ENCODE results near the gene MICAL2. TPM values are rescaled to one million over a fixed set of nuclear protein-coding genes. Genes with fewer than 3 reads are reported as not detected.

The MICAL2 gene
- total RNA-seq, 1 experiment from 2014 or later: 247 TPM

GRCh38 chr11:12234221-12234620 lies 123.8 kb downstream of the MICAL2 start:
- ChIA-PET CTCF (interaction anchor here (1.0 to 1.5 kb wide), 4 partner anchors 14 to 148 kb away, joined by 3 to 7 read pairs (median 4); no protein-coding TSS in a partner anchor), POLR2A (interaction anchor here (1.6 kb wide), 1 partner anchor 33 kb away, joined by 10 read pairs; no protein-coding TSS in a partner anchor)
- no peak for DNase-seq
- Mint-ChIP-seq H3K4me3 (ENCODE audit: unreplicated experiment) (no peak overlapping the region), H3K9me3 (ENCODE audit: unreplicated experiment) (no peaks in the 10 kb centered on the region), H3K27ac (ENCODE audit: unreplicated experiment) (peak overlapping the region; percentile 75), H3K36me3 (ENCODE audit: insufficient read depth, unreplicated experiment) (peaks cover 94% of the 10 kb centered on the region), H3K4me1 (ENCODE audit: low read depth, unreplicated experiment) (peaks cover 59% of the 10 kb centered on the region), H3K27me3 (ENCODE audit: insufficient read depth, unreplicated experiment) (no peaks in the 10 kb centered on the region)
- no peaks in the 10 kb centered on the region for H3K9me3 ChIP-seq
- H3K4me3 ChIP-seq (ENCODE audit: low read depth, low read length): no peak overlapping the region
- no peak for TF ChIP-seq CTCF (IDR thresholded peaks at IDR 0.05; ENCODE audit: insufficient read depth in 1 of 2, low read depth in 1 of 2, low read length in 1 of 2, severe bottlenecking in 1 of 2, unreplicated experiment in 1 of 2)
- H3K4me1 ChIP-seq: peaks cover 68% of the 10 kb centered on the region
- no peaks in the 10 kb centered on the region for H3K27me3 ChIP-seq (replicated peaks; ENCODE audit: control insufficient read depth, insufficient read depth, low read length)
- intact Hi-C loops (cut with micrococcal nuclease; ENCODE audit: unreplicated experiment): loop anchor here (2.0 kb wide), 1 partner anchor 113 kb away; no protein-coding TSS in a partner anchor
- peaks cover 5% of the 10 kb centered on the region for H3K36me3 ChIP-seq (ENCODE audit: control insufficient read depth, insufficient read depth, low read length)
- BruUV-seq (replicated peaks): no TSS peak

DNA sequence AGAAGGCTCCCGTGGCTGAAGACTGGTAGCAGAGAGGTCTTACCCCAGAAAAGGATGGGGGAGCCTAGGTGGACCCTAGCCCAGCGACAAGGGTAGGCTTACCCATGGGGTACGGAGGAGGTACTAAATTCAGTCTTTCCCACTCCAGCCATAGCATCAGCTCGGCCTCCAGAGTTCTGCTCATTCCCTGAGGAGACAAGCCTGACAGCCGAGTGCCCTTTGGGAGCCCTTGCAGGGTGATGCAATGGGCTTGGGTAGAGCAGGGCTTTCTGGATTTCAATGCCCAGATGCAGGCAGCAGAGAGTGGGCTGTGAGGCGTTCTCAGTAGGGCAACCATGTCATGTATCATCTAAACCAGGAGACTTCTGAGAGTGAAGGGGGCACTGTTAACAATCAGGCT lies 124.7 kb downstream of the MICAL2 start:
- no peak overlapping the region for H3K4me3 Mint-ChIP-seq (ENCODE audit: unreplicated experiment)
- peaks cover 4% of the 10 kb centered on the region for H3K36me3 ChIP-seq (ENCODE audit: control insufficient read depth, insufficient read depth, low read length)
- peaks cover 94% of the 10 kb centered on the region for H3K36me3 Mint-ChIP-seq (ENCODE audit: insufficient read depth, unreplicated experiment)
- TF ChIP-seq CTCF (IDR thresholded peaks at IDR 0.05; ENCODE audit: insufficient read depth in 1 of 2, low read depth in 1 of 2, low read length in 1 of 2, severe bottlenecking in 1 of 2, unreplicated experiment in 1 of 2): no peak
- H3K27me3 ChIP-seq (replicated peaks; ENCODE audit: control insufficient read depth, insufficient read depth, low read length): no peaks in the 10 kb centered on the region
- H3K9me3 ChIP-seq: no peaks in the 10 kb centered on the region
- H3K4me1 ChIP-seq: peaks cover 69% of the 10 kb centered on the region
- no peak overlapping the region for H3K4me3 ChIP-seq (ENCODE audit: low read depth, low read length)
- H3K27me3 Mint-ChIP-seq (ENCODE audit: insufficient read depth, unreplicated experiment): no peaks in the 10 kb centered on the region
- CTCF ChIA-PET: interaction anchor here (0.7 to 2.5 kb wide), 18 partner anchors 11 to 188 kb away, joined by 3 to 13 read pairs (median 5); no protein-coding TSS in a partner anchor
- no peaks in the 10 kb centered on the region for H3K9me3 Mint-ChIP-seq (ENCODE audit: unreplicated experiment)
- intact Hi-C loops (cut with micrococcal nuclease; ENCODE audit: unreplicated experiment): loop anchor here (2.0 kb wide), 1 partner anchor 114 kb away; no protein-coding TSS in a partner anchor
- no peak for DNase-seq
- BruUV-seq (replicated peaks): no TSS peak
- POLR2A ChIA-PET: no interaction called here
- peak overlapping the region; percentile 75 for H3K27ac Mint-ChIP-seq (ENCODE audit: unreplicated experiment)
- peaks cover 57% of the 10 kb centered on the region for H3K4me1 Mint-ChIP-seq (ENCODE audit: low read depth, unreplicated experiment)

DNA sequence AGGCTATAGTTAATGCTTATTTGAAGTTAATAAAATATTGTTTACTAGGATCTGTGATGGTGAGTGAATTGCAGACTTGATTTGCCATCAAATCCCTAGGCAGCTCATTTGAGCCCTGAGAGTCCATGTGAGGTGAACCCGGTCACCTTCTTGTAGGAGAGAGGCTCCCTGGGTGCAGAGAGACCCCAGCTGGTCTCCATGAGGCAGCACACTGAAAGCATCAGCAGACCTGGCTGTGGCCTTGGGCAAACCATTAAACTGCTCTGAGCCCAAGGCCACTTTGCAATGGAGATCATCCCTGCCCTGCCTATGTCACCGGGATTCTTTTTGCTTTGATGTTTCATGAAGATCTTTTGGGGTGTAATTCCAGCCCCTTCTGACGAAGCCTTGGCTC lies 125.2 kb downstream of the MICAL2 start:
- Mint-ChIP-seq H3K4me1 (ENCODE audit: low read depth, unreplicated experiment) (peaks cover 52% of the 10 kb centered on the region), H3K27me3 (ENCODE audit: insufficient read depth, unreplicated experiment) (no peaks in the 10 kb centered on the region), H3K4me3 (ENCODE audit: unreplicated experiment) (no peak overlapping the region), H3K9me3 (ENCODE audit: unreplicated experiment) (no peaks in the 10 kb centered on the region), H3K27ac (ENCODE audit: unreplicated experiment) (peak overlapping the region; percentile 75), H3K36me3 (ENCODE audit: insufficient read depth, unreplicated experiment) (peaks cover 94% of the 10 kb centered on the region)
- no peak overlapping the region for H3K4me3 ChIP-seq (ENCODE audit: low read depth, low read length)
- H3K36me3 ChIP-seq (ENCODE audit: control insufficient read depth, insufficient read depth, low read length): 0 out of 2 replicates have a peak, but pooled peaks cover 5% of the 10 kb centered on the region
- intact Hi-C loops (cut with micrococcal nuclease; ENCODE audit: unreplicated experiment): loop anchor here (2.0 kb wide), 1 partner anchor 115 kb away; no protein-coding TSS in a partner anchor
- H3K27me3 ChIP-seq (replicated peaks; ENCODE audit: control insufficient read depth, insufficient read depth, low read length): no peaks in the 10 kb centered on the region
- ChIA-PET CTCF (interaction anchor here (0.6 to 2.5 kb wide), 19 partner anchors 12 to 188 kb away, joined by 3 to 13 read pairs (median 5); no protein-coding TSS in a partner anchor), POLR2A (no interaction called here)
- H3K4me1 ChIP-seq: peaks cover 71% of the 10 kb centered on the region
- peak; percentile 52 to 72 for DNase-seq
- no TSS peak for BruUV-seq (replicated peaks)
- peak in 1 of 2 experiments; percentile 50 for TF ChIP-seq CTCF (IDR thresholded peaks at IDR 0.05; ENCODE audit: insufficient read depth in 1 of 2, low read depth in 1 of 2, low read length in 1 of 2, severe bottlenecking in 1 of 2, unreplicated experiment in 1 of 2)
- H3K9me3 ChIP-seq: no peaks in the 10 kb centered on the region

All from Caco-2 (cell line).